Uterus (tissue), 2 donors: Measurements from ENCODE around the gene GJA3.

Source experiments
- POLR2A ChIP-seq, 2 donors: fragments of 450-650 bp; IDR thresholded peaks; one replicate each; pipeline ENCODE4 v1.6.1; 2016; ENCODE audit warnings: antibody characterized with exemption in 2 of 2, mild to moderate bottlenecking in 1 of 2, moderate library complexity in 1 of 2
- TF ChIP-seq, protein P1 (sequence below), 4 experiments: fragments of 200-600 bp in 2 of 4; fragments of 450-650 bp in 2 of 4; sonication (generic) in 2 of 4; IDR thresholded peaks; one replicate each; pipeline ENCODE4 v1.5.1; 2016 to 2019; ENCODE audit warnings: antibody characterized with exemption in 4 of 4, mild to moderate bottlenecking in 2 of 4, moderate library complexity in 1 of 4

DNA sequence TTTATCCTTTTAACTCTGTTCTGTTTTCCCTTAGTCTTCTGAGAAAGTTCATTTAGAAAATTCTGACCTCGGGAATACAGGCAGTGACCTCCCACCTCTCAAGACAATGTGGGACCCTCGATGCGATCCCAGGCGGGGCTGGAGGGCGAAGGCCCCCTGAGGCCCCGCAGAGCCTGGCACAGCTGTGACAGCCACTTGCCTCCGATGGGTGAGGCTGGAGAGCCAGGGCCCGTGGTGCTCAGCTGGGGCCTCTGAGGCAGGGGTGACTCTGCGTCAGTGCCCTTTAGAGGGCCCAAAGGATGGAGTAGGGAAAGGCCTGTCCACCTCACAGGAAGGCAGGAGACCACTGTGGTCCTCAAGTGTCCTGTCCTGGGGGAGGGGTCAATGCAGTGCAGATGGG, 10.3 kb downstream of the GJA3 start:
- no peak for TF ChIP-seq POLR2A (IDR thresholded peaks at IDR 0.05)
- TF ChIP-seq, protein P1, sequence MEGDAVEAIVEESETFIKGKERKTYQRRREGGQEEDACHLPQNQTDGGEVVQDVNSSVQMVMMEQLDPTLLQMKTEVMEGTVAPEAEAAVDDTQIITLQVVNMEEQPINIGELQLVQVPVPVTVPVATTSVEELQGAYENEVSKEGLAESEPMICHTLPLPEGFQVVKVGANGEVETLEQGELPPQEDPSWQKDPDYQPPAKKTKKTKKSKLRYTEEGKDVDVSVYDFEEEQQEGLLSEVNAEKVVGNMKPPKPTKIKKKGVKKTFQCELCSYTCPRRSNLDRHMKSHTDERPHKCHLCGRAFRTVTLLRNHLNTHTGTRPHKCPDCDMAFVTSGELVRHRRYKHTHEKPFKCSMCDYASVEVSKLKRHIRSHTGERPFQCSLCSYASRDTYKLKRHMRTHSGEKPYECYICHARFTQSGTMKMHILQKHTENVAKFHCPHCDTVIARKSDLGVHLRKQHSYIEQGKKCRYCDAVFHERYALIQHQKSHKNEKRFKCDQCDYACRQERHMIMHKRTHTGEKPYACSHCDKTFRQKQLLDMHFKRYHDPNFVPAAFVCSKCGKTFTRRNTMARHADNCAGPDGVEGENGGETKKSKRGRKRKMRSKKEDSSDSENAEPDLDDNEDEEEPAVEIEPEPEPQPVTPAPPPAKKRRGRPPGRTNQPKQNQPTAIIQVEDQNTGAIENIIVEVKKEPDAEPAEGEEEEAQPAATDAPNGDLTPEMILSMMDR (IDR thresholded peaks at IDR 0.05): no peak
